PC-9 (cell line): ENCODE results near the gene NATD1. TPM values are rescaled to one million over a fixed set of nuclear protein-coding genes. Genes with fewer than 3 reads are reported as not detected.
A peak's percentile ranks its signal among the peaks of the same experiment; 100 is the strongest.

Experiments
- BruUV-seq: library from RNA; stranded (reverse); fragments of 400-500 nt; replicated peaks from 2 replicates; lab custom pipeline; 2021; lab: Mats Ljungman, UMichigan
- CTCF ChIA-PET: fragments of 300-600 bp; sonication (Branson Sonifier 250); formaldehyde crosslinking; loops from one replicate; lab custom pipeline; 2022; ENCODE audit warnings: antibody characterized with exemption; lab: Charles Lee
- POLR2A ChIA-PET: fragments of 300-600 bp; sonication (Branson Sonifier 250); formaldehyde crosslinking; loops from one replicate; lab custom pipeline; 2022; ENCODE audit warnings: antibody characterized with exemption; ENCODE audit not compliant: unreplicated experiment; lab: Charles Lee
- DNase-seq, 2 experiments: peaks; one replicate each; pipeline versions ENCODE4 v3.0.0 to v3.0.0-alpha.2; 2015 to 2022; ENCODE audit warnings: mixed read lengths in 1 of 2
- H2AFZ ChIP-seq: fragments of 200-600 bp; sonication (generic); 2 replicates; pipeline ENCODE4 v1.8.1; 2017; ENCODE audit warnings: antibody characterized with exemption
- H3F3A ChIP-seq: fragments of 200-600 bp; sonication (generic); 2 replicates; pipeline ENCODE4 v1.8.1; 2017; ENCODE audit warnings: antibody characterized with exemption, mild to moderate bottlenecking, low read depth; ENCODE audit not compliant: insufficient read depth
- H3K27ac ChIP-seq: fragments of 200-600 bp; sonication (generic); 2 replicates; pipeline ENCODE4 v1.6.1; 2016; ENCODE audit warnings: mixed run types
- H3K27me3 ChIP-seq: fragments of 200-600 bp; sonication (generic); 2 replicates; pipeline ENCODE4 v1.6.1; 2016; ENCODE audit warnings: low read depth, mixed run types; ENCODE audit not compliant: insufficient read depth
- H3K36me3 ChIP-seq: fragments of 200-600 bp; sonication (generic); 2 replicates; pipeline ENCODE4 v1.6.1; 2016; ENCODE audit warnings: low read depth, mixed run types
- H3K4me1 ChIP-seq: fragments of 200-600 bp; sonication (generic); replicated peaks from 2 replicates; pipeline ENCODE4 v1.6.1; 2016; ENCODE audit warnings: mixed run types; ENCODE audit not compliant: insufficient read depth
- H3K4me2 ChIP-seq: fragments of 200-600 bp; sonication (generic); 2 replicates; pipeline ENCODE4 v1.6.1; 2017; ENCODE audit warnings: mixed run types
- H3K4me3 ChIP-seq: fragments of 200-600 bp; sonication (generic); 2 replicates; pipeline ENCODE4 v1.6.1; 2016; ENCODE audit warnings: mixed run types
- H3K79me2 ChIP-seq: fragments of 200-600 bp; sonication (generic); 2 replicates; pipeline ENCODE4 v1.6.1; 2017; ENCODE audit warnings: low read depth, mixed run types
- H3K9me2 ChIP-seq: fragments of 200-600 bp; sonication (generic); 2 replicates; pipeline ENCODE4 v1.8.1; 2017; ENCODE audit warnings: mild to moderate bottlenecking; ENCODE audit not compliant: insufficient read depth
- H3K9me3 ChIP-seq: fragments of 200-600 bp; sonication (generic); 2 replicates; pipeline ENCODE4 v1.8.1; 2016; ENCODE audit warnings: low read depth; ENCODE audit not compliant: insufficient read depth
- H4K20me1 ChIP-seq: fragments of 200-600 bp; sonication (generic); 2 replicates; pipeline ENCODE4 v1.8.1; 2017; ENCODE audit not compliant: insufficient read depth
- EZH2 ChIP-seq: fragments of 200-600 bp; sonication (generic); IDR thresholded peaks from 2 replicates; pipeline ENCODE4 v1.8.0; 2017; ENCODE audit warnings: antibody characterized with exemption, low read depth
- intact Hi-C: fragments of 100-400 bp; cut with micrococcal nuclease; formaldehyde crosslinking; loops from one replicate; pipeline ENCODE4 v1.10.0; 2022; ENCODE audit not compliant: unreplicated experiment
- total RNA-seq: library from RNA; stranded (reverse); gene quantifications from 2 replicates; pipeline ENCODE4 v1.2.3, GENCODE V29; 2021
- TF ChIP-seq, protein P1 (sequence below): fragments of 200-600 bp; sonication (generic); conservative IDR thresholded peaks from 2 replicates; pipeline ENCODE4 v1.6.1; 2017; ENCODE audit warnings: mixed run types, antibody characterized with exemption, mild to moderate bottlenecking, moderate library complexity

NATD1 gene
- total RNA-seq, 1 experiment from 2014 or later = 5.4 TPM

DNA sequence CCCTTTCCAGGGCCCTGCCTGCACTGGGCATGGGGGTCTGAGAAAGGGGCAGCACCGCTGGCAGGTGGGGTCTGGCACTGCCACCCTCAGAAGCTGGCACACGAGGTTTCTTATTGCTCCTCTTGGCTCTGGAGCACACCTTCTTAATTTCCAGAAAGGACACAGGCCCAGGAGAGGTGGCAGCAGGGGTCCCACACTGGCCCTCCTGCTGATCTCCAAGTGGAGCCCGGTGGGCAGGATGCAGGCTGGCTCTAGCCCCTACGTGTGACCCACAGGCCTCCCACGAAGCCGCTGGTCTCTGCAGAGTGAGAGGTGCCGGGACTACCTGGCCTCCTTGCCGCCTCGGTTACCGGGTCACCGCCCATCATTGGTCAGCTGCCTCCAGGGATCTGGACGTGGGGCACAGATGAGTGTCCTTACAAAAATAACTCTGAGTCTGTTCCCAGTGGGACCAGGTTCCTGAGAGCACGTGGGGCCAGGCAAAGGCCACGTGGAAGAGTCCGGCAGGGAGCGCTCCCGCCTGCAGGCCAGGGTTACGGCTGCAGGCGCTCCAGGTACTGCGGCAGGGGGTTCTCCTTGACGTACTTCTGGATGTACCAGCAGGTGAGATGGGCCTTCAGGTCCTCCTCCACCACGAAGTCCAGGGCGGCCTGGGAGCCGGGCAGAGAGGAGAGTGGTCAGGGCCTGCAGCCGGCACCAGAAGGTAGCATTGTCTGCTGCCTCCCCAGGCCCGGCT, 10.3 kb downstream of the NATD1 start:
- DNase-seq = no peak
- Histone ChIP-seq H4K20me1 (no peaks in the 10 kb centered on the region), H3K9me3 (no peaks in the 10 kb centered on the region), H2AFZ (no peak overlapping the region), H3F3A (no peaks in the 10 kb centered on the region), H3K27ac (no peak overlapping the region), H3K4me3 (no peak overlapping the region), H3K4me1 (no peaks in the 10 kb centered on the region), H3K36me3 (no peaks in the 10 kb centered on the region), H3K27me3 (no peaks in the 10 kb centered on the region), H3K79me2 (no peaks in the 10 kb centered on the region), H3K4me2 (no peak overlapping the region), H3K9me2 (no peaks in the 10 kb centered on the region)
- CTCF ChIA-PET = no interaction called here
- intact Hi-C loops = no loop called here
- TF ChIP-seq, protein P1, sequence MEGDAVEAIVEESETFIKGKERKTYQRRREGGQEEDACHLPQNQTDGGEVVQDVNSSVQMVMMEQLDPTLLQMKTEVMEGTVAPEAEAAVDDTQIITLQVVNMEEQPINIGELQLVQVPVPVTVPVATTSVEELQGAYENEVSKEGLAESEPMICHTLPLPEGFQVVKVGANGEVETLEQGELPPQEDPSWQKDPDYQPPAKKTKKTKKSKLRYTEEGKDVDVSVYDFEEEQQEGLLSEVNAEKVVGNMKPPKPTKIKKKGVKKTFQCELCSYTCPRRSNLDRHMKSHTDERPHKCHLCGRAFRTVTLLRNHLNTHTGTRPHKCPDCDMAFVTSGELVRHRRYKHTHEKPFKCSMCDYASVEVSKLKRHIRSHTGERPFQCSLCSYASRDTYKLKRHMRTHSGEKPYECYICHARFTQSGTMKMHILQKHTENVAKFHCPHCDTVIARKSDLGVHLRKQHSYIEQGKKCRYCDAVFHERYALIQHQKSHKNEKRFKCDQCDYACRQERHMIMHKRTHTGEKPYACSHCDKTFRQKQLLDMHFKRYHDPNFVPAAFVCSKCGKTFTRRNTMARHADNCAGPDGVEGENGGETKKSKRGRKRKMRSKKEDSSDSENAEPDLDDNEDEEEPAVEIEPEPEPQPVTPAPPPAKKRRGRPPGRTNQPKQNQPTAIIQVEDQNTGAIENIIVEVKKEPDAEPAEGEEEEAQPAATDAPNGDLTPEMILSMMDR = no peak
- no peak for TF ChIP-seq EZH2
- no TSS peak for BruUV-seq
- POLR2A ChIA-PET = no interaction called here

- Histone ChIP-seq H3K36me3 (no peaks in the 10 kb centered on the region), H3K27ac (no peak overlapping the region), H4K20me1 (no peaks in the 10 kb centered on the region), H3K4me3 (no peak overlapping the region), H3K9me3 (no peaks in the 10 kb centered on the region), H3K79me2 (no peaks in the 10 kb centered on the region), H3K27me3 (no peaks in the 10 kb centered on the region), H3F3A (no peaks in the 10 kb centered on the region), H3K4me2 (no peak overlapping the region), H3K4me1 (no peaks in the 10 kb centered on the region), H3K9me2 (no peaks in the 10 kb centered on the region), H2AFZ (no peak overlapping the region)
- peak in 1 of 2 experiments; percentile 49 for DNase-seq
- intact Hi-C loops = no loop called here
- CTCF ChIA-PET = no interaction called here
- POLR2A ChIA-PET = no interaction called here
- TF ChIP-seq EZH2 = no peak
- TF ChIP-seq, protein P1 = no peak
- no TSS peak for BruUV-seq
Observed at GRCh38 chr17:21242026-21242697, 11.0 kb downstream of the NATD1 start.

DNA sequence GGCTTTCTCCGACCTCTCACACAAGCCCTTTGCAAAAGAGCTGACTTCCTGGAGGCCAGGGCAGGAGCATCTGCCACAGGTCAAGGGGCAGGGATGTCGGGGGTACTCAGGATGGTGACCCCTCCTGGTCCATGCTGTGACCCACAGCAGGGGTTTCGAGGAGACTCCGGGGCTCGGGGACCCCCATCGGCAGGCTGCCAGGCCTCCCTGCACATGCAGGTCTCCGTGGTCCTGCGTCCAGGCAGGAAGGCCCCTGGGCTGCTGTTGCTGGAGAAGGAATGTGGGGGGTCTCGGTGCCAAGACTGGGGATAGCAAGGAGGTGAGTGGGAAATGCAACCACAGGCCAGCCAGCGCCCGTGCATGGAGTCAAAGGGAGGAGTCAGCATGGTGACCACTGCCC, 11.6 kb downstream of the NATD1 start:
- H3K36me3 ChIP-seq = no peaks in the 10 kb centered on the region
- no peaks in the 10 kb centered on the region for H3K4me1 ChIP-seq
- ChIA-PET CTCF (no interaction called here), POLR2A (no interaction called here)
- DNase-seq = no peak
- H3K27ac ChIP-seq = no peak overlapping the region
- no peak overlapping the region for H3K4me2 ChIP-seq
- no peaks in the 10 kb centered on the region for H3K27me3 ChIP-seq
- no TSS peak for BruUV-seq
- intact Hi-C loops = no loop called here
- no peaks in the 10 kb centered on the region for H3F3A ChIP-seq
- no peak overlapping the region for H2AFZ ChIP-seq
- no peaks in the 10 kb centered on the region for H3K9me3 ChIP-seq
- no peaks in the 10 kb centered on the region for H3K9me2 ChIP-seq
- H3K4me3 ChIP-seq = no peak overlapping the region
- H4K20me1 ChIP-seq = no peaks in the 10 kb centered on the region
- H3K79me2 ChIP-seq = no peaks in the 10 kb centered on the region
- TF ChIP-seq, protein P1 = no peak
- no peak for TF ChIP-seq EZH2
